Fibroblast of lung (primary cell): Measurements from ENCODE around the gene GFY. TPM values are rescaled to one million over a fixed set of nuclear protein-coding genes. Genes with fewer than 3 reads are reported as not detected.

ENCODE experiments used
- DNase-seq, 2 donors: peaks; one replicate each; pipeline versions ENCODE4 v3.0.0 to v3.0.0-alpha.2; 2010; ENCODE audit warnings: low read depth in 2 of 2
- H2AFZ ChIP-seq: 2 replicates; pipeline ENCODE4 v1.5.1; 2012; ENCODE audit warnings: low read length, control low read depth, inconsistent platforms
- H3K27ac ChIP-seq: 2 replicates; pipeline ENCODE4 v1.5.1; 2011; ENCODE audit warnings: low read length, control low read depth; ENCODE audit not compliant: insufficient read depth
- H3K27me3 ChIP-seq: 2 replicates; pipeline ENCODE4 v1.5.1; 2011; ENCODE audit warnings: mild to moderate bottlenecking, low read length; ENCODE audit not compliant: control insufficient read depth, insufficient read depth
- H3K36me3 ChIP-seq: 2 replicates; pipeline ENCODE4 v1.5.1; 2011; ENCODE audit warnings: low read length; ENCODE audit not compliant: control insufficient read depth, insufficient read depth
- H3K4me1 ChIP-seq: 2 replicates; pipeline ENCODE4 v1.5.1; 2011; ENCODE audit warnings: low read length; ENCODE audit not compliant: control insufficient read depth, insufficient read depth; ENCODE audit errors: extremely low read depth
- H3K4me2 ChIP-seq: 2 replicates; pipeline ENCODE4 v1.5.1; 2011; ENCODE audit warnings: low read length, control low read depth; ENCODE audit not compliant: insufficient read depth; ENCODE audit errors: extremely low read depth
- H3K4me3 ChIP-seq, 4 experiments: fragments of 200-600 bp in 1 of 4; sonication (generic) in 1 of 4; replicated peaks in 1 of 4; 2 replicates each; pipeline ENCODE4 v1.5.1; 2011 to 2016; ENCODE audit warnings: low read length in 4 of 4, low read depth in 3 of 4, mild to moderate bottlenecking in 3 of 4, control low read depth in 2 of 4, inconsistent platforms in 1 of 4, mixed read lengths in 1 of 4; ENCODE audit not compliant: insufficient read depth in 1 of 4; ENCODE audit errors: control extremely low read depth in 1 of 4
- H3K79me2 ChIP-seq: 2 replicates; pipeline ENCODE4 v1.5.1; 2012; ENCODE audit warnings: mild to moderate bottlenecking, low read length, inconsistent platforms; ENCODE audit not compliant: control insufficient read depth, insufficient read depth
- H3K9ac ChIP-seq: 2 replicates; pipeline ENCODE4 v1.5.1; 2011; ENCODE audit warnings: mild to moderate bottlenecking, low read length, control low read depth; ENCODE audit not compliant: insufficient read depth
- H3K9me3 ChIP-seq: 2 replicates; pipeline ENCODE4 v1.5.1; 2012; ENCODE audit warnings: low read depth, low read length; ENCODE audit not compliant: control insufficient read depth, insufficient read depth
- H4K20me1 ChIP-seq: 2 replicates; pipeline ENCODE4 v1.5.1; 2011; ENCODE audit warnings: low read length; ENCODE audit not compliant: control insufficient read depth, insufficient read depth; ENCODE audit errors: extremely low read depth
- EZH2 ChIP-seq: IDR thresholded peaks from 2 replicates; pipeline ENCODE4 v1.5.1; 2012; ENCODE audit warnings: low read length, control low read depth, mild to moderate bottlenecking; ENCODE audit errors: missing control alignments
- polyA plus RNA-seq, 2 donors: library from polyadenylated mRNA; depleted of rRNA in 1 of 2; stranded (reverse) in 1 of 2; unstranded in 1 of 2; fragments of >200 nt; gene quantifications; 2 replicates each; pipeline ENCODE4 v1.2.1, GENCODE V29; 2011 to 2012; ENCODE audit warnings: missing spikeins in 1 of 2
- total RNA-seq: library from RNA; depleted of rRNA; stranded (reverse); fragments of >200 nt; gene quantifications from 2 replicates; pipeline ENCODE4 v1.2.1, GENCODE V29; 2014
- TF ChIP-seq, protein P1 (sequence below), 2 donors: IDR thresholded peaks in 1 of 2; conservative IDR thresholded peaks in 1 of 2; 1 replicate in 1 of 2; 2 replicates in 1 of 2; pipeline ENCODE4 v1.5.1; 2011 to 2012; ENCODE audit warnings: low read length in 2 of 2, control low read depth in 1 of 2, inconsistent platforms in 1 of 2, low read depth in 1 of 2, mild to moderate bottlenecking in 1 of 2

Gene GFY
- total and polyA plus RNA-seq, 2 donors (not counting 1 experiment from before 2014, with no cell fraction given): not detected

DNA sequence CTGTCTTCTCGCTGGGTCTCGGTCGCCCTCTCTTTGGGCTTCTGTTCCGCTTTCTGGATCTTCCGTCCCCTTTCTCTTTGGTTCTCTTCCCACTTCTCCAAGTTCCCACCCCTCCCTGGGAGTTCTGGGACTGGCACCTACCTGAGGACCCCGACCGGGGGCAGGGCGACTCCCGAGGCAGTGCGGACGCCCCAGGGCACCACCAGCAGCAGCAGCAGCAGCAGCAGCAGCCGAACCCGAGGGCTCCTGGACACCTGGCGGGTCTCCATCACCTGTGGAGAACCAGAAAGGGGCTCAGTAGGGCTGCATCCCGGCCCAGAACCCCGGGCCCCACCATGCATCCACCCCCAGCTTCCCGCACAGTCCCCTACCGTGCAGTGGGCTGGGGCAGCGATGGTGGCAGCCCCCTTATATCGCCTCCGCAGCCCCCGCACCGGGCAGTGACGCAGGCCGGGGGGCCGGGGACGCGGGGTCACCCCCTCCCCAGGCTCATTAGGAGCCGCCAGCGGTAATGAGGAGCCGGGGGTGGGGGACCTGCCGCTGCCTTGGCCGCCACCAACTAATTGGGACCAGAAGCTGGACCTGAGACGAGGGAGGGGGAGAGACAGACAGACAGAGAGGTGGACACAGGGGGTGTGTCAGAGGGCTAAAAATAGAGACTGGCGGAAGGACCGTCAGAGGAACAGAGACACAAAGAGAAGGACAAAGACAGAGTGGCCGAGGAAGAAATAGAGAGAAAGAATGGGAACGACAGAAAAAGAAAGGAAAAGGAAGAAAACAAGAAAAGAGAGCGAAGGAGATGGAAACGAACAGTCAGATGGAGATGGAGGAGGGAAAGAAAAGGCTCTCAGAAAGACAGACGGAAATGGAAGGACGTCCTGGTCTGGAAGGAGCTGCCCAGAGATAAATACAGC is 1.9 kb upstream of the GFY start, which contains the start of gene PTH2:
Gene PTH2 (minus strand): TSS at position 371 of the 914 bp plus-strand sequence. CDS start 102 bp downstream, at position 269.
- Histone ChIP-seq H3K27ac (no peak within 1 kb of the TSS), H3K9ac (no peak within 1 kb of the TSS), H2AFZ (no peak within 1 kb of the TSS), H3K79me2 (no peaks in the 10 kb centered on the region), H3K4me3 (no peak within 1 kb of the TSS), H3K4me2 (no peak within 1 kb of the TSS), H3K36me3 (no peaks in the 10 kb centered on the region), H3K9me3 (no peaks in the 10 kb centered on the region), H3K4me1 (no peaks in the 10 kb centered on the region), H3K27me3 (peaks cover 84% of the 10 kb centered on the region), H4K20me1 (no peaks in the 10 kb centered on the region)
- no peak for DNase-seq
- peak; percentile 44 for TF ChIP-seq EZH2
- TF ChIP-seq, protein P1, sequence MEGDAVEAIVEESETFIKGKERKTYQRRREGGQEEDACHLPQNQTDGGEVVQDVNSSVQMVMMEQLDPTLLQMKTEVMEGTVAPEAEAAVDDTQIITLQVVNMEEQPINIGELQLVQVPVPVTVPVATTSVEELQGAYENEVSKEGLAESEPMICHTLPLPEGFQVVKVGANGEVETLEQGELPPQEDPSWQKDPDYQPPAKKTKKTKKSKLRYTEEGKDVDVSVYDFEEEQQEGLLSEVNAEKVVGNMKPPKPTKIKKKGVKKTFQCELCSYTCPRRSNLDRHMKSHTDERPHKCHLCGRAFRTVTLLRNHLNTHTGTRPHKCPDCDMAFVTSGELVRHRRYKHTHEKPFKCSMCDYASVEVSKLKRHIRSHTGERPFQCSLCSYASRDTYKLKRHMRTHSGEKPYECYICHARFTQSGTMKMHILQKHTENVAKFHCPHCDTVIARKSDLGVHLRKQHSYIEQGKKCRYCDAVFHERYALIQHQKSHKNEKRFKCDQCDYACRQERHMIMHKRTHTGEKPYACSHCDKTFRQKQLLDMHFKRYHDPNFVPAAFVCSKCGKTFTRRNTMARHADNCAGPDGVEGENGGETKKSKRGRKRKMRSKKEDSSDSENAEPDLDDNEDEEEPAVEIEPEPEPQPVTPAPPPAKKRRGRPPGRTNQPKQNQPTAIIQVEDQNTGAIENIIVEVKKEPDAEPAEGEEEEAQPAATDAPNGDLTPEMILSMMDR (conservative IDR thresholded peaks at IDR 0.05 in 1 of 2, IDR thresholded peaks at IDR 0.05 in 1 of 2; ENCODE audit: low read depth in 1 of 2, low read length in 2 of 2): no peak

DNA sequence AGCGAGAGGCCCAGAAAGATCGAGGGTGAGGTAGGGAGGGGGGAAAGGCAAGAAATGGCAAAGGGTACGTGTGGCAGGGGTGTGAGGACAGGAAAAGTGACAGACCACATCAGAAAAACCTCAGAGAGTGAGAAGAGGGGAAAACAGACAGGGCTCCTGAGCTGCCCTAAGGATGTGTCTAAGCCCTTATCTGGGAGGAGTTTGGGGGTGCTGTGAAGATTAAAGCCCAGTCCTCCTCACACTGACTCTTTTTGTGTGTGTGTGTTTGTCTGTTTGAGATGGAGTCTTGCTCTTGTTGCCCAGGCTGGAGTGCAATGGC is 1.2 kb upstream of the GFY start:
- no peak overlapping the region for H3K4me3 ChIP-seq
- H3K36me3 ChIP-seq: no peaks in the 10 kb centered on the region
- no peaks in the 10 kb centered on the region for H4K20me1 ChIP-seq
- H3K9me3 ChIP-seq: no peaks in the 10 kb centered on the region
- no peaks in the 10 kb centered on the region for H3K79me2 ChIP-seq
- H3K4me1 ChIP-seq: no peaks in the 10 kb centered on the region
- H3K27ac ChIP-seq: no peak overlapping the region
- H3K27me3 ChIP-seq: peaks cover 83% of the 10 kb centered on the region
- H3K4me2 ChIP-seq: no peak overlapping the region
- H2AFZ ChIP-seq: no peak overlapping the region
- TF ChIP-seq EZH2: no peak
- TF ChIP-seq, protein P1 (conservative IDR thresholded peaks at IDR 0.05 in 1 of 2, IDR thresholded peaks at IDR 0.05 in 1 of 2; ENCODE audit: low read depth in 1 of 2, low read length in 2 of 2): no peak
- DNase-seq: no peak
- H3K9ac ChIP-seq: no peak overlapping the region

DNA sequence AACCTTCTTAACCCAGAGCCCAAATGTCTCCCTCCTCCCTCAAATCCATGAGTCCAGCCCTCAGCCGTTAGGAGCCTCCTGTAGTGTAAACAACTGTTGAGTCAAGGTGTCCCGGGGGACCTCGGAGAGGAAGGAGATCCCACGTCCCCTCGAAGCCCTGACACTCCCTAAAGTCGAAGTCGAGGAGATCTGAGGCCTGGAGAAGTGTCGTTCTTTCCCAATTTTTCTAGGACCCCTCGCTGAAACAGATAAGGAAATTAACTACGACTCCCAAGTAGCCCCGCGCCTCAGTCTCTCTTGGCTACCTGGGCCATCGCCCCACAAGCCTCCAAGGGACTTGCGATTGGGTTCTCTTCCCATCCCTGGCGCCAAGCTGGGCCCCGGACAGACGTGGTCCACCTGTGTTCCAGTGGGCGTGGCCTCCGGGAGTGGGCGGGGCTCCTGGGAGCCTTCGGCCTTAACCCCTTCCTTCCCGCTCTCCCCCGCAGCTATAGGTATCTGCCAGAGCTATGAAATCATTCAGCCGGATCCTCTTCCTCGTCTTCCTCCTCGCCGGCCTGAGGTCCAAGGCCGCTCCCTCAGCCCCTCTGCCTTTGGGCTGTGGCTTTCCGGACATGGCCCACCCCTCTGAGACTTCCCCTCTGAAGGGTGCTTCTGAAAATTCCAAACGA is 869 bp downstream of the GFY start:
- H3K27ac ChIP-seq: no peak overlapping the region
- no peaks in the 10 kb centered on the region for H3K4me1 ChIP-seq
- no peak overlapping the region for H3K4me3 ChIP-seq
- H3K79me2 ChIP-seq: no peaks in the 10 kb centered on the region
- peaks cover 82% of the 10 kb centered on the region for H3K27me3 ChIP-seq
- H4K20me1 ChIP-seq: no peaks in the 10 kb centered on the region
- H2AFZ ChIP-seq: no peak overlapping the region
- H3K9me3 ChIP-seq: no peaks in the 10 kb centered on the region
- H3K4me2 ChIP-seq: no peak overlapping the region
- no peak overlapping the region for H3K9ac ChIP-seq
- TF ChIP-seq, protein P1 (conservative IDR thresholded peaks at IDR 0.05 in 1 of 2, IDR thresholded peaks at IDR 0.05 in 1 of 2; ENCODE audit: low read depth in 1 of 2, low read length in 2 of 2): no peak
- TF ChIP-seq EZH2: no peak
- no peak for DNase-seq
- H3K36me3 ChIP-seq: no peaks in the 10 kb centered on the region
